Lower leg skin (tissue), 4 donors: Measurements from ENCODE around the gene LKAAEAR1. TPM values are rescaled to one million over a fixed set of nuclear protein-coding genes. Genes with fewer than 3 reads are reported as not detected.

Experiments used
- DNase-seq, 2 donors: peaks; one replicate each; pipeline ENCODE4 v3.0.0-alpha.2; 2019; ENCODE audit warnings: low spot score in 2 of 2
- H3K4me3 ChIP-seq: fragments of 200-600 bp; sonication (generic); 2 replicates; pipeline ENCODE4 v1.5.1; 2017; ENCODE audit warnings: mild to moderate bottlenecking, low read depth; ENCODE audit not compliant: poor library complexity, severe bottlenecking
- POLR2A ChIP-seq, 2 donors: fragments of 450-650 bp; IDR thresholded peaks; one replicate each; pipeline ENCODE4 v1.6.1; 2016 to 2017; ENCODE audit warnings: antibody characterized with exemption in 2 of 2, mild to moderate bottlenecking in 1 of 2, moderate library complexity in 1 of 2
- WGBS, 2 donors: methylation state at CpG; one replicate each; pipeline ENCODE4 v1.1.5; 2018; 5-methylcytosine and 5-hydroxymethylcytosine counted together
- intact Hi-C: fragments of 100-400 bp; cut with DNase I; formaldehyde crosslinking; loops from one replicate; pipeline ENCODE4 v1.15.0; 2023; ENCODE audit warnings: low total_unique reads
- total RNA-seq, 4 donors: library from RNA; depleted of rRNA; stranded (reverse); fragments of >200 nt; gene quantifications; one replicate each; pipeline ENCODE4 v1.1.0, GENCODE V29; 2016
- TF ChIP-seq, protein P1 (sequence below), 3 donors: fragments of 450-650 bp; IDR thresholded peaks; one replicate each; pipeline ENCODE4 v1.5.1; 2016; ENCODE audit warnings: antibody characterized with exemption in 3 of 3, mild to moderate bottlenecking in 3 of 3, moderate library complexity in 2 of 3

The LKAAEAR1 gene
- total RNA-seq, 4 donors from 2014 or later: 0.91 TPM; not detected in 3

DNA sequence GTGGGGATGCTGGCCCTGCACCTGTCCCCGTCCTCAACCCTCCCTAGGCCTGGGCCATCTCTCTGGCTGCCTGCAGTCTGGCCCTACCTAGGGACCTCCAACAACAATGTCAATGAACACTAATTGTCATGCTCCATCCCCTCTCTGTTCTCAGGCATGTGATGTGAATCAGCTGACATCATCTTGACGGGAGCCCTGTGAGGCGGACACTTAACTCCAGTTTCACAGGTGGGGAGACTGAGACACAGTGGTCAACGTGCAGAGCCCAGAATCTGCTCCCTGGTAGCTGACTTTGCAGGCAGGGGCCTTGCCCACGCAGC is 22.0 kb downstream of the LKAAEAR1 start:
- TF ChIP-seq POLR2A (IDR thresholded peaks at IDR 0.05): no peak
- TF ChIP-seq, protein P1, sequence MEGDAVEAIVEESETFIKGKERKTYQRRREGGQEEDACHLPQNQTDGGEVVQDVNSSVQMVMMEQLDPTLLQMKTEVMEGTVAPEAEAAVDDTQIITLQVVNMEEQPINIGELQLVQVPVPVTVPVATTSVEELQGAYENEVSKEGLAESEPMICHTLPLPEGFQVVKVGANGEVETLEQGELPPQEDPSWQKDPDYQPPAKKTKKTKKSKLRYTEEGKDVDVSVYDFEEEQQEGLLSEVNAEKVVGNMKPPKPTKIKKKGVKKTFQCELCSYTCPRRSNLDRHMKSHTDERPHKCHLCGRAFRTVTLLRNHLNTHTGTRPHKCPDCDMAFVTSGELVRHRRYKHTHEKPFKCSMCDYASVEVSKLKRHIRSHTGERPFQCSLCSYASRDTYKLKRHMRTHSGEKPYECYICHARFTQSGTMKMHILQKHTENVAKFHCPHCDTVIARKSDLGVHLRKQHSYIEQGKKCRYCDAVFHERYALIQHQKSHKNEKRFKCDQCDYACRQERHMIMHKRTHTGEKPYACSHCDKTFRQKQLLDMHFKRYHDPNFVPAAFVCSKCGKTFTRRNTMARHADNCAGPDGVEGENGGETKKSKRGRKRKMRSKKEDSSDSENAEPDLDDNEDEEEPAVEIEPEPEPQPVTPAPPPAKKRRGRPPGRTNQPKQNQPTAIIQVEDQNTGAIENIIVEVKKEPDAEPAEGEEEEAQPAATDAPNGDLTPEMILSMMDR (IDR thresholded peaks at IDR 0.05): no peak
- no peak for DNase-seq
- H3K4me3 ChIP-seq: no peak overlapping the region
- intact Hi-C loops: no loop called here
- WGBS, 2 donors: 44 to 49% methylated on average over 5 of the region's 5 CpGs

DNA sequence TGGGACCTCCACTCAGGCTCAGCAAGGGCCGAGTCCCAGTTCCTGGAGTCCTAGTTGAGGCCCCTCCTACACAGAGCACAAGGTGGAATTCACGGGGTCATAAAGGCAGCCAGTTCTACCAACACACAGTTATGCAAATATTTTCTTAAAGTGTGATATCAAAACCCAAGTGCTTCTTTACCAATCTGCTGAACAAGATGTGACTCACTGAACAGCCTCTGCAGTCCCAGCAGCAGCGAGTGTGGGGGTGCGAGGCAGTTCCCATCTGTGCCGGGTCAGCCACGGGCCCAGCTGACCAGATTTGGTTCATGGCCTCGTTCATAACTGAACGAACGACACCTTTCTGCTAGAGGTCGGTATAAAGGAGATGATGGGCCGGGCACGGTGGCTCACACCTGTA is 25.7 kb downstream of the LKAAEAR1 start:
- intact Hi-C loops: no loop called here
- DNase-seq: no peak
- TF ChIP-seq, protein P1 (IDR thresholded peaks at IDR 0.05): no peak
- TF ChIP-seq POLR2A (IDR thresholded peaks at IDR 0.05): no peak
- H3K4me3 ChIP-seq: no peak overlapping the region
- 82 to 90% methylated on average over 12 of the region's 12 CpGs for WGBS, 2 donors

DNA sequence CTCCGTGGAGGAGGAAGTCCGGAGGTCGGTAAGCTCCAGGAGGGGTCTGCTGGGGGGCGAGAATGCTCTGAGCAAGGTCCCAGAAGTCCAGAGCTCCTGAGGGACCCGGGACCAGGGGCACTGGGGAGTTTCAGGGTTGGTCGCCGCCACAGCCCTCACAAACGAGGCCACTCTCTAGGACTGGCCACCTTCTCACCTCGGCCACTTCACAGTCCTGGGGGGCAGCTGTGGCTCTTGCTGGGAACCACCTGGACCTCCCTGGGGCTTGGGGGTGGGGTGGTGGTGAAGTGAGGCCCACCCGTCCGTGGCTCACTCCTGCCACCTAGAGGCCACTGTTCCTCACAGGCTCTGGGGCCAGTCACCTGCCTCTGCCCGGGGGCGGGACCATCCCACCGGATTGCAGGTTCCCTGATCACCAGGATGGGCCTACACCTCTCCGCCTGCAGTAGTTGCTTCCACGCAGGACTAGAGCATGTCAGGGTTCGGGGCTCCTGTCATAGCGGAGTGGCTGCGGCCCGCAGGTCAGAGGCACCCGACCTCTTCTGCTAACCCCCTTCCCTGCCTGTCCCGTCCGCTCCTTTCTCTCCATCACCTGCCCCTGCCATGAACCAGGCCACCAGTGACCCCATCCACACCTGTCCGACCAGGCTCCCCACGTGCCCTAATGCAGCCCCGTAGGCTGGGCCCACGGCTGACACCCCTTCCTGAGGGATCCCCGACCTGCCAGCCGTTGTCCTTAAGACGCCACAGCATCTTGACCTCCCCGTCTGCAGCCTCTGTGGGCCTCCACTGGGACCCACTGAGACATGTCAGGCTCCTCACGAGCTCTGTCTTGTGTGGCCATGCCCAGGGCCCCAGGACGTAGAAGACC is 26.3 kb downstream of the LKAAEAR1 start:
- WGBS, 2 donors: 26 to 35% methylated on average over 28 to 29 of the region's 33 CpGs
- TF ChIP-seq POLR2A (IDR thresholded peaks at IDR 0.05): no peak
- TF ChIP-seq, protein P1 (IDR thresholded peaks at IDR 0.05): no peak
- intact Hi-C loops: no loop called here
- no peak overlapping the region for H3K4me3 ChIP-seq
- DNase-seq: peak in 1 of 2 donors; percentile 94

DNA sequence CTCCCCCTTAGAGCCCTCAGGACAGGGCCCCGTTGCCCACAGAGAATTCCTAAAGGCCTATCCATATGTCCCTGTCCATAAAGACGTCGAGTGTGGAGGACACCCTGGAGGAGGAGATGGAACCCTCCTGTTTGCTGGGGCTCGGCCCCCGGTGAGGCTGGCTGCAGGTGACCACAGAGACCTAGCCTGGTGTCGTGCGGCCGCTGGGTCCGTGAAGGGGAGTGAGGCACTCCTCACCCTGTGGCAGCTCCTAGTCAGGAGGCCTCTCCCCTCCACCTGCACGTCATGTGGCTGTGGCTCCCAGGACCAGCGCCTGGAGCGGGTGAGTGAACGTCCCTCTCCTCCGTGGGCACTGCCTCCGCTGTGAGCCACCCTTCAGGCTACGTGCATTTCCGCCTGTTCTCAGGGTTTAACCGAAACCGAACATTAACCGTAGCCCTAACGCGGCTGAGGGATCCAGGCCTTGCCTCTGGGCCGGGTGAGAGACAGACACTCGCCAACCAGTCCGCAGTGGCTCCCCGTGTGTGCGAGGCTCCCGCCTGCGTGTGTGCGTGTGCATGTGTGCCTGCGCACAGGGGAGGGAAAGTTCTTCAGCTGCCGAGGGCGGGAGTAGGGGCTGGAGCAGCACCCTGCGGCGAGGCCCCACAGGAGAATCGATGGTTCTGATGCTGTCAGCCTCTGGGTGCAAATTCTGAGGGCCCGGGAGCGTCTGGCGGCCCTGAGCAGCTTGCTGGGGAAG is 27.1 kb downstream of the LKAAEAR1 start:
- WGBS, 2 donors: 54 to 62% methylated on average over 23 to 38 of the region's 39 CpGs

DNA sequence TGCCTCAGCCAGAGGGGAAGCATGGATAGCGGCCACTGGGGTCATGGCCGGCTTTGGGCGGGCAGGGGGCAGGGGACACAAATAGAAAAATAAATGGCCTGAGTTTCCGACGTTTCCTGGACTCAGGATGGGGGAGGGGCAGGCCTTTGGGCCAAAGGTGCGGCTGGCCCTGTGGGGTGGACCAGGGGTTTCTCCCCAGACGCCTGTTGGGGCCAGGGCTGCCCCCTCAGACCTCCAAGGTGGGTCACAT is 27.6 kb downstream of the LKAAEAR1 start:
- WGBS, 2 donors: 64 to 75% methylated on average over 5 to 7 of the region's 7 CpGs
- DNase-seq: no peak
- H3K4me3 ChIP-seq: no peak overlapping the region
- intact Hi-C loops: no loop called here
- TF ChIP-seq, protein P1 (IDR thresholded peaks at IDR 0.05): no peak
- TF ChIP-seq POLR2A (IDR thresholded peaks at IDR 0.05): no peak

More for the DNA sequence above, 27.1 kb downstream of the LKAAEAR1 start:
- DNase-seq: no peak
- H3K4me3 ChIP-seq: no peak overlapping the region
- TF ChIP-seq, protein P1 (IDR thresholded peaks at IDR 0.05): no peak
- no peak for TF ChIP-seq POLR2A (IDR thresholded peaks at IDR 0.05)
- intact Hi-C loops: no loop called here
